Activated T-cell treated with anti-CD3 and anti-CD28 coated beads, Interleukin-2, amount 50 U/mL, for 24 hours (primary cell): Measurements from ENCODE around the gene ZFAND2A.
"Not testable (repeated sequence)": the region's sequence is repeated elsewhere in the genome, so short reads cannot be mapped to it uniquely, and the experiment has no call there.

Experiments used
- DNase-seq: peaks from one replicate; pipeline ENCODE4 v3.0.0-alpha.2; 2020
- H3K27ac Mint-ChIP-seq: 2 replicates; pipeline ENCODE4 v1.8.0; 2020; ENCODE audit warnings: mild to moderate bottlenecking, mixed read lengths
- H3K27me3 Mint-ChIP-seq: 2 replicates; pipeline ENCODE4 v1.8.0; 2020; ENCODE audit warnings: mixed read lengths
- H3K36me3 Mint-ChIP-seq: 2 replicates; pipeline ENCODE4 v1.8.0; 2020; ENCODE audit warnings: low read depth, mixed read lengths
- H3K4me1 Mint-ChIP-seq: 2 replicates; pipeline ENCODE4 v1.8.0; 2020; ENCODE audit warnings: low read depth, mixed read lengths
- H3K4me3 Mint-ChIP-seq: 2 replicates; pipeline ENCODE4 v1.8.0; 2020; ENCODE audit warnings: mild to moderate bottlenecking, moderate library complexity, mixed read lengths
- H3K9me3 Mint-ChIP-seq: 2 replicates; pipeline ENCODE4 v1.8.0; 2020; ENCODE audit warnings: mixed read lengths

The ZFAND2A gene

DNA sequence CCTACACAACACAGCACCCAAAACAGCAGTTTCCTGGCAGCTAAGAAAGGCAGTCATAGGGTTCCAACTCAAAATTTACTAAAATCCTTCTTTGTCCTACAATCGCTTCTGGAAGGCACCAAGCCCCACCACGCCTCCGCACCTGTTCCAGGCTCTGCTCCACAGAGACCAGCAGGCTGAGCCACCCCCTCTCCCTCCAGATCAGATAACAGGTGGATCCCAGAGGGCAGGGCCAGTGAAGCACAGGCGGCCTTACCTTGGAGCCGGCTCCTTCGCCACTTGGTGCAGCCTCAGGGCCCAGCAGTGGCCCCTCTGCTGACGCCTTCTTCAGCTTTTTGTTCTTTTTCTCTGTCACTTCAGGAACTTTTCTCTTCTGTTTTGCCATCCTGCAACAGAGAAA lies 33.0 kb downstream of the ZFAND2A start:
- H3K4me3 Mint-ChIP-seq: no peak overlapping the region
- peaks cover 51% of the 10 kb centered on the region for H3K36me3 Mint-ChIP-seq
- H3K27me3 Mint-ChIP-seq: no peaks in the 10 kb centered on the region
- no peaks in the 10 kb centered on the region for H3K4me1 Mint-ChIP-seq
- H3K9me3 Mint-ChIP-seq: peaks cover 2% of the 10 kb centered on the region
- no peak for DNase-seq
- H3K27ac Mint-ChIP-seq: no peak overlapping the region

DNA sequence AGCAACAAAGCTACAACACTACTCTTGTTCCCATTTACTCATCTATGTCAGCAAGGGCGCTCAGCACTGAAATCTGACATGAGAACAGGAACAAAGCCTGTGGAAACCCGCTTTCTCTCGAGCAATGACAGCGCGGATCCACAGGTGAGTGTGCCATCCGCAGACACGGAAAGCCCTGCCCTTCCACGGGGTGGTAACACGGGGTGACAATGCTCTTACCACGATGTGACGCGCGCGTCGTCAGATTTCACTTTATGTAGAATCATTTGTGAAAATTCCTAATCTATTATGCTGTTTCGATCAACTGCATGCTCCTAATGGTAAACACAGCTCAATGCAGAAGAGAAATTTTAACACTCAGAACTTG lies 34.4 kb downstream of the ZFAND2A start:
- Mint-ChIP-seq H3K27me3 (no peaks in the 10 kb centered on the region), H3K36me3 (peaks cover 42% of the 10 kb centered on the region), H3K4me1 (no peaks in the 10 kb centered on the region), H3K4me3 (no peak overlapping the region), H3K27ac (no peak overlapping the region), H3K9me3 (no peaks in the 10 kb centered on the region)
- DNase-seq: no peak

- no peaks in the 10 kb centered on the region for H3K9me3 Mint-ChIP-seq
- DNase-seq: no peak
- no peaks in the 10 kb centered on the region for H3K27me3 Mint-ChIP-seq
- H3K36me3 Mint-ChIP-seq: peaks cover 42% of the 10 kb centered on the region
- H3K27ac Mint-ChIP-seq: no peak overlapping the region
- no peak overlapping the region for H3K4me3 Mint-ChIP-seq
- no peaks in the 10 kb centered on the region for H3K4me1 Mint-ChIP-seq
Measured at GRCh38 chr7:1124816-1125602, 35.0 kb downstream of the ZFAND2A start.

GRCh38 chr7:1124164-1124563 lies 35.8 kb downstream of the ZFAND2A start:
- H3K4me3 Mint-ChIP-seq: no peak overlapping the region
- DNase-seq: no peak
- H3K27ac Mint-ChIP-seq: no peak overlapping the region

DNA sequence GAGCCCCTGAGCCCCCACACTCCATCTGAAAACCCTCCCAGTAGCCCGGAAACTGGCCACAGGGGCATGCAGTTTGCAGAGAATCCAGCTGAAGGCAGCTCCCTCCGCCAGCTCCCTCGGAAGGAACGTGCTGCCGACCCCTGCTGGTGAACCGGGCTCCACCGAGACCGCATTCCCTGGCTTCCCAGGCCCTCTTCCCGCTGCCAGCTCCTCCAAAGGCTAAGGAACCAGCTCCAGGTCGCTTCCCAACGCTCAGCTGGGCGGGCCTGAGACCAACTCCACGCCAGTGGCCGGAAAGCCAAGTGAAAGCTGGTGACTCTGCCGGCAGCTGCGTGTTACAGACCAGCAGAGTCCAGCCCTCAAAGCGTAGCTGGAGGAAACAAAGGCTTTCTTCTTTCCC lies 36.3 kb downstream of the ZFAND2A start:
- Mint-ChIP-seq H3K27me3 (no peaks in the 10 kb centered on the region), H3K27ac (no peak overlapping the region), H3K4me1 (peaks cover 7% of the 10 kb centered on the region), H3K4me3 (no peak overlapping the region), H3K9me3 (no peaks in the 10 kb centered on the region), H3K36me3 (peaks cover 35% of the 10 kb centered on the region)
- DNase-seq: no peak

More at GRCh38 chr7:1124164-1124563, 35.8 kb downstream of the ZFAND2A start:
- Mint-ChIP-seq H3K36me3 (peaks cover 35% of the 10 kb centered on the region), H3K9me3 (no peaks in the 10 kb centered on the region), H3K27me3 (no peaks in the 10 kb centered on the region), H3K4me1 (peaks cover 4% of the 10 kb centered on the region)

DNA sequence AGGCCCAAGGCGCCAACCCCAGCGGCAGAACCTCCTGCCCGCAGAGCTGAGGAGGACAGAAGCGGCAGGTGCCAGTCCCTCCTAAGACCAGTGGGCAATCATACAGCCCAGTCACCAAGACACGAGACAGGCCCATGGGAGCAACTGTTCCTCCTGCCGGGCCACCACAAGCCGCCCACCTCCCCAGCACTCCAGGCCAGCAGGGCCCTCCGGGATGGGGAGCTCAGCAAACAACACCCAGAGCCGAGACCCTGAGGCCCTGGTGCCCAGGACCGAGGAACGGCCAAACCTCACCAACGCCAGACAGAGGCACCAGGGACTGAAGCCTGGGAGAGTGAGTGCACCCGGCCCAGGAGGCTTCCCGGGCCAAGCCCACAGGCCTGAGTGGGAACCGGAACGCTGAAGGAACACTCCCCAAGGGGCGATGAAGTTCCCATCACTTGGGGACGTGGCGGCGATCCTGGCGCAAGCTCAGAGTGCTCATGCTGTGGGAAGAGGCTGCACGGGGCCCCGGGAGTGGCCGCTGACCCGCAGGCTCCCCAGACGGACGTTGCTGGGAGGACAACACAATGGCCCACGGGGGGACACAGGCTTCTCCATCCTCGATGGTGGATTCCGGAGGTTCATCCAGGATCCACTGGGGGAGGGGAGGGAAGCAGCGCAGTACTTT lies 37.0 kb downstream of the ZFAND2A start:
- Mint-ChIP-seq H3K27ac (no peak overlapping the region), H3K9me3 (no peaks in the 10 kb centered on the region), H3K4me1 (peaks cover 11% of the 10 kb centered on the region), H3K27me3 (no peaks in the 10 kb centered on the region), H3K4me3 (no peak overlapping the region), H3K36me3 (peaks cover 35% of the 10 kb centered on the region)
- DNase-seq: no peak

- Mint-ChIP-seq H3K9me3 (peaks cover 4% of the 10 kb centered on the region), H3K27me3 (no peaks in the 10 kb centered on the region), H3K4me3 (no peak overlapping the region), H3K36me3 (peaks cover 38% of the 10 kb centered on the region), H3K4me1 (peaks cover 15% of the 10 kb centered on the region), H3K27ac (no peak overlapping the region)
- no peak for DNase-seq
Measured at GRCh38 chr7:1121886-1122831, 37.8 kb downstream of the ZFAND2A start.

DNA sequence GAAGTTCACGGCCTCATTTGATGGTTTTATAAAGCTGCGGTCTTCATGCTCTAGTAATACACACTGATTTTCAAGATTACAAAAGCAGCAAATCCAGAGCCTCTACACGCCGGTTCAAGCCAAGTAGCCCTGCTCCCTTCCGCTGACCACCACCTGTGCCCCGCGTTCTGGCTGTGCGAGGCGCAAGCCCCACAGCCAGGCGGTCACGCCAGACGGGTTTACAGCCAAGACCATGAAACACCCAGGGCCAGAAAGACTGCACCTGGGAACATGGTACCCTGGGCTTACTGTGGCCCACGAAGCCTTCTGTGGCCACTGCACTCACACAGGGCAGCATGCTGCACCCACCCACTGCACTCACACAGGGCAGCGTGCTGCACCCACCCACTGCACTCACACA lies 38.5 kb downstream of the ZFAND2A start:
- Mint-ChIP-seq H3K27me3 (no peaks in the 10 kb centered on the region), H3K4me3 (no peak overlapping the region), H3K4me1 (peaks cover 15% of the 10 kb centered on the region), H3K27ac (no peak overlapping the region), H3K36me3 (peaks cover 32% of the 10 kb centered on the region), H3K9me3 (peaks cover 4% of the 10 kb centered on the region)
- no peak for DNase-seq

GRCh38 chr7:1120791-1121190 lies 39.2 kb downstream of the ZFAND2A start:
- peaks cover 4% of the 10 kb centered on the region for H3K9me3 Mint-ChIP-seq
- no peak overlapping the region for H3K4me3 Mint-ChIP-seq
- DNase-seq: no peak
- H3K27me3 Mint-ChIP-seq: no peaks in the 10 kb centered on the region
- peaks cover 15% of the 10 kb centered on the region for H3K4me1 Mint-ChIP-seq
- peaks cover 31% of the 10 kb centered on the region for H3K36me3 Mint-ChIP-seq
- H3K27ac Mint-ChIP-seq: no peak overlapping the region

DNA sequence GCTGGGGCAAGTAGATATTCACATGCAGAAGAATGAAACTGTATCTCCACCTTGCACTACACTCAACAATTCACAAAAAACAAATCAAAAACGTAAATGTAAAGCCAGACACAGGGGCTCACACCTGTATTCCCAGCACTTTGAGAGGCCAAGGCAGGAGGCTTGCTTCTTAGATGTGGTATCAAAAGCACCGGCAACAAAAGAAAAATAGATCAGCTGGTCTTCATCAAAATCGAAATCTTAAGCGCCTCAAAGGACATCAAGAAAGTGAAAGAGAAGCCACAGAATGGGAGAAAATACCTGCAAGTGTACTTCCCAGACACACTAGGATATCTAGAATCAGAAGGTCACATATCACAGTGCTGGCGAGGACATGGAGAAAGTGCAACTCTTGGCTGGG lies 40.8 kb downstream of the ZFAND2A start:
- peaks cover 19% of the 10 kb centered on the region for H3K36me3 Mint-ChIP-seq
- DNase-seq: no peak
- H3K4me1 Mint-ChIP-seq: peaks cover 16% of the 10 kb centered on the region
- H3K4me3 Mint-ChIP-seq: no peak overlapping the region
- no peaks in the 10 kb centered on the region for H3K27me3 Mint-ChIP-seq
- H3K27ac Mint-ChIP-seq: no peak overlapping the region
- peaks cover 4% of the 10 kb centered on the region for H3K9me3 Mint-ChIP-seq

DNA sequence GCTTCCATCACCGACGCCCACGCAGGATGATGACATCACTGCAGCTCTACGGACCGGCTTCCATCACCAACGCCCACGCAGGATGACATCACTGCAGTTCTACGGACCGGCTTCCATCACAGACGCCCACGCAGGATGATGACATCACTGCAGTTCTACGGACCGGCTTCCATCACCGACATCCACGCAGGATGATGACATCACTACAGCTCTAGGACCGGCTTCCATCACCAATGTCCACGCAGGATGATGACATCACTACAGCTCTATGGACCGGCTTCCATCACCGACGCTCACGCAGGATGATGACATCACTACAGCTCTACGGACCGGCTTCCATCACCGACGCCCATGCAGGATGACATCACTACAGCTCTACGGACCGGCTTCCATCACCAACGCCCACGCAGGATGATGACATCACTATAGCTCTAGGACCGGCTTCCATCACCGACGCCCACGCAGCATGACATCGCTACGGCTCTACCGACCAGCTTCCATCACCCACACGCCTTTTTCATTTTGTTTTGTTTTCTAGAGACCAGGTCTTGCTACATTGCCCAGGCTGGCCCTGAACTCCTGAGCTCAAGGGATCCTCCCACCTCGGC lies 42.6 kb downstream of the ZFAND2A start:
- H3K4me3 Mint-ChIP-seq: no peak overlapping the region
- H3K27ac Mint-ChIP-seq: peak overlapping the region; percentile 77

DNA sequence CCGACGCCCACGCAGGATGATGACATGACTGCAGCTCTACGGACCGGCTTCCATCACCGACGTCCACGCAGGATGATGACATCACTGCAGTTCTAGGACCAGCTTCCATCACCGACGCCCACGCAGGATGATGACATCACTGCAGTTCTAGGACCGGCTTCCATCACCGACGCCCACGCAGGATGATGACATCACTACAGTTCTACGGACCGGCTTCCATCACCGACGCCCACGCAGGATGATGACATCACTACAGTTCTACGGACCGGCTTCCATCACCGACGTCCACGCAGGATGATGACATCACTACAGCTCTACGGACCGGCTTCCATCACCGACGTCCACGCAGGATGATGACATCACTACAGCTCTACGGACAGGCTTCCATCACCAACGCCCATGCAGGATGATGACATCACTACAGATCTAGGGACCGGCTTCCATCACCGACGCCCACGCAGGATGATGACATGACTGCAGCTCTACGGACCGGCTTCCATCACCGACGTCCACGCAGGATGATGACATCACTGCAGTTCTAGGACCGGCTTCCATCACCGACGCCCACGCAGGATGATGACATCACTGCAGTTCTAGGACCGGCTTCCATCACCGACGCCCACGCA lies 43.5 kb downstream of the ZFAND2A start:
- H3K27ac Mint-ChIP-seq: peak overlapping the region; percentile 77

More for the DNA sequence above, 42.6 kb downstream of the ZFAND2A start:
- Mint-ChIP-seq H3K4me1 (peaks cover 16% of the 10 kb centered on the region), H3K9me3 (peaks cover 4% of the 10 kb centered on the region), H3K36me3 (peaks cover 16% of the 10 kb centered on the region), H3K27me3 (no peaks in the 10 kb centered on the region)
- no peak for DNase-seq

DNA sequence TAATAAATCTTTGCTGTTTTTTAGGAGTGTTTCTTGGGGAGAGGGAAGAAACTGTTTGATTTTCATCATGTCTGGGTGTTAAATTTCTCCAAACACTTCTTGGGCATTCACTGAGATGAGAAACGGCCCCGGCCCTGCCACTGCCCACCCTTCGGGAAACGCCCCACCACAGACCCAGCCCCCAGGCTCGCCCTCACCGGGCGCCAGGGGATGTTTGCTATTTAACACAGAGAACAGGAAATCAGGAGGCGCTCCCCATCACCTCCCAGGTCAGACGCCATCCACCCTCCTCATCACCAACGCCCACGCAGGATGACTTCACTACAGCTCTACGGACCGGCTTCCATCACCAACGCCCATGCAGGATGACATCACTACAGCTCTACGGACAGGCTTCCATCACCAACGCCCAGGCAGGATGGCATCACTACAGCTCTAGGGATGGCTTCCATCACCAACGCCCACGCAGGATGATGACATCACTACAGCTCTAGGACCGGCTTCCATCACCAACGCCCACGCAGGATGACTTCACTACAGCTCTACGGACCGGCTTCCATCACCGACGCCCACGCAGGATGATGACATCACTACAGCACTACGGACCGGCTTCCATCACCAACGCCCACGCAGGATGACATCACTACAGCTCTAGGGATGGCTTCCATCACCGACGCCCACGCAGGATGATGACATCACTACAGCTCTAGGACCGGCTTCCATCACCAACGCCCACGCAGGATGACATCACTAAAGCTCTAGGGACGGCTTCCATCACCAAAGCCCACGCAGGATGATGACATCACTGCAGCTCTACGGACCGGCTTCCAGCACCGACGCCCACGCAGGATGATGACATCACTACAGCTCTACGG lies 44.6 kb downstream of the ZFAND2A start:
- DNase-seq, H3K4me3 Mint-ChIP-seq, H3K27me3 Mint-ChIP-seq, H3K9me3 Mint-ChIP-seq: not testable (repeated sequence)
- Mint-ChIP-seq H3K4me1 (peaks cover 16% of the 10 kb centered on the region), H3K27ac (peak overlapping the region; percentile 77), H3K36me3 (peaks cover 19% of the 10 kb centered on the region)

More for the DNA sequence above, 43.5 kb downstream of the ZFAND2A start:
- peaks cover 19% of the 10 kb centered on the region for H3K36me3 Mint-ChIP-seq
- peaks cover 16% of the 10 kb centered on the region for H3K4me1 Mint-ChIP-seq
- H3K27me3 Mint-ChIP-seq, H3K9me3 Mint-ChIP-seq, DNase-seq, H3K4me3 Mint-ChIP-seq: not testable (repeated sequence)
